Mesodermal cell (in vitro differentiated cells): ENCODE measurements around the gene ANO6.

ENCODE experiments used
- H3K27ac ChIP-seq: 2 replicates; pipeline ENCODE4 v1.7.0; 2013; ENCODE audit warnings: mild to moderate bottlenecking, low read depth, low read length, moderate library complexity; ENCODE audit not compliant: severe bottlenecking
- H3K36me3 ChIP-seq: 2 replicates; pipeline ENCODE4 v1.7.1; 2013; ENCODE audit warnings: mild to moderate bottlenecking, low read length, moderate library complexity; ENCODE audit not compliant: control insufficient read depth, insufficient read depth
- H3K4me1 ChIP-seq: one replicate; pipeline ENCODE4 v1.7.1; 2013; ENCODE audit warnings: mild to moderate bottlenecking, low read length; ENCODE audit not compliant: insufficient read depth, control insufficient read depth, poor library complexity, severe bottlenecking
- H3K4me3 ChIP-seq: 2 replicates; pipeline ENCODE4 v1.7.0; 2013; ENCODE audit warnings: low read length, control low read depth, mild to moderate bottlenecking; ENCODE audit not compliant: insufficient read depth, poor library complexity, severe bottlenecking; ENCODE audit errors: extremely low read depth
- H3K9me3 ChIP-seq: 2 replicates; pipeline ENCODE4 v1.7.1; 2013; ENCODE audit warnings: mild to moderate bottlenecking, low read length, moderate library complexity; ENCODE audit not compliant: control insufficient read depth
- WGBS, 2 experiments: methylation state at CpG; one replicate each; pipeline ENCODE4 v1.1.5; 2013; ENCODE audit warnings: missing lambda C conversion rate in 2 of 2; ENCODE audit not compliant: insufficient coverage in 2 of 2; 5-methylcytosine and 5-hydroxymethylcytosine counted together

ANO6 gene

GRCh38 chr12:45426294-45426693, 210.4 kb downstream of the ANO6 start:
- 93 to 94% methylated on average over 4 of the region's 4 CpGs for WGBS, 2 experiments
- Histone ChIP-seq H3K9me3 (no peaks in the 10 kb centered on the region), H3K27ac (no peak overlapping the region), H3K36me3 (peaks cover 94% of the 10 kb centered on the region), H3K4me1 (no peaks in the 10 kb centered on the region), H3K4me3 (no peak overlapping the region)

- WGBS, 2 experiments = 96 to 100% methylated on average over 2 to 4 of the region's 4 CpGs
- H3K4me3 ChIP-seq = no peak overlapping the region
- H3K9me3 ChIP-seq = no peaks in the 10 kb centered on the region
- no peak overlapping the region for H3K27ac ChIP-seq
- H3K36me3 ChIP-seq = peaks cover 92% of the 10 kb centered on the region
- H3K4me1 ChIP-seq = no peaks in the 10 kb centered on the region
Measured at GRCh38 chr12:45427042-45427441, 211.1 kb downstream of the ANO6 start.

GRCh38 chr12:45429831-45430230, 213.9 kb downstream of the ANO6 start:
- no peaks in the 10 kb centered on the region for H3K4me1 ChIP-seq
- no peak overlapping the region for H3K27ac ChIP-seq
- no peaks in the 10 kb centered on the region for H3K9me3 ChIP-seq
- H3K36me3 ChIP-seq = peaks cover 81% of the 10 kb centered on the region
- WGBS, 2 experiments = 100% methylated on average over 1 of the region's 1 CpG; no CpG with 5 or more reads in 1 of the 2 experiments
- no peak overlapping the region for H3K4me3 ChIP-seq

- Histone ChIP-seq H3K27ac (no peak overlapping the region), H3K9me3 (no peaks in the 10 kb centered on the region), H3K4me3 (no peak overlapping the region), H3K4me1 (peaks cover 5% of the 10 kb centered on the region), H3K36me3 (peaks cover 70% of the 10 kb centered on the region)
- WGBS, 2 experiments = 85 to 100% methylated on average over 1 to 3 of the region's 5 CpGs
Measured at GRCh38 chr12:45431126-45431525, 215.2 kb downstream of the ANO6 start.

GRCh38 chr12:45432710-45433109, 216.8 kb downstream of the ANO6 start:
- Histone ChIP-seq H3K4me1 (peaks cover 5% of the 10 kb centered on the region), H3K9me3 (no peaks in the 10 kb centered on the region), H3K36me3 (peaks cover 54% of the 10 kb centered on the region), H3K27ac (no peak overlapping the region), H3K4me3 (no peak overlapping the region)
- 81 to 100% methylated on average over 1 to 5 of the region's 5 CpGs for WGBS, 2 experiments

GRCh38 chr12:45433441-45433868, 217.6 kb downstream of the ANO6 start:
- Histone ChIP-seq H3K4me1 (peaks cover 5% of the 10 kb centered on the region), H3K4me3 (no peak overlapping the region), H3K9me3 (no peaks in the 10 kb centered on the region), H3K27ac (no peak overlapping the region), H3K36me3 (peaks cover 47% of the 10 kb centered on the region)
- 32 to 34% methylated on average over 4 to 6 of the region's 6 CpGs for WGBS, 2 experiments

GRCh38 chr12:45434094-45434493, 218.2 kb downstream of the ANO6 start:
- WGBS, 2 experiments = 93% methylated on average over 4 to 5 of the region's 7 CpGs
- H3K9me3 ChIP-seq = no peaks in the 10 kb centered on the region
- H3K4me1 ChIP-seq = peaks cover 5% of the 10 kb centered on the region
- H3K27ac ChIP-seq = no peak overlapping the region
- H3K36me3 ChIP-seq = peaks cover 40% of the 10 kb centered on the region
- no peak overlapping the region for H3K4me3 ChIP-seq

- peaks cover 20% of the 10 kb centered on the region for H3K36me3 ChIP-seq
- H3K9me3 ChIP-seq = peaks cover 3% of the 10 kb centered on the region
- 100% methylated on average over 1 of the region's 3 CpGs; no CpG with 5 or more reads in 1 of the 2 experiments for WGBS, 2 experiments
- H3K27ac ChIP-seq = no peak overlapping the region
- H3K4me1 ChIP-seq = peaks cover 5% of the 10 kb centered on the region
- H3K4me3 ChIP-seq = no peak overlapping the region
Measured at GRCh38 chr12:45435945-45436710, 220.2 kb downstream of the ANO6 start.

GRCh38 chr12:45439039-45439438, 223.1 kb downstream of the ANO6 start:
- Histone ChIP-seq H3K27ac (no peak overlapping the region), H3K4me3 (no peak overlapping the region), H3K4me1 (peaks cover 5% of the 10 kb centered on the region), H3K36me3 (peaks cover under 1% of the 10 kb centered on the region), H3K9me3 (peaks cover 8% of the 10 kb centered on the region)
- 96 to 100% methylated on average over 2 to 4 of the region's 4 CpGs for WGBS, 2 experiments

GRCh38 chr12:45446013-45446412, 230.1 kb downstream of the ANO6 start:
- Histone ChIP-seq H3K36me3 (no peaks in the 10 kb centered on the region), H3K4me3 (no peak overlapping the region), H3K27ac (no peak overlapping the region), H3K4me1 (no peaks in the 10 kb centered on the region), H3K9me3 (peaks cover 6% of the 10 kb centered on the region)
- 75 to 83% methylated on average over 1 of the region's 1 CpG for WGBS, 2 experiments

- no peaks in the 10 kb centered on the region for H3K9me3 ChIP-seq
- H3K4me1 ChIP-seq = no peaks in the 10 kb centered on the region
- no peaks in the 10 kb centered on the region for H3K36me3 ChIP-seq
- no peak overlapping the region for H3K27ac ChIP-seq
- WGBS, 2 experiments = 100% methylated on average over 1 of the region's 1 CpG
- no peak overlapping the region for H3K4me3 ChIP-seq
Measured at GRCh38 chr12:45458238-45458637, 242.3 kb downstream of the ANO6 start.
